Measurements from ENCODE around the gene DUSP9. TPM values are rescaled to one million over a fixed set of nuclear protein-coding genes. Genes with fewer than 3 reads are reported as not detected.

DUSP9 gene
- total RNA-seq, 2 experiments from 2014 or later = not detected

Other genes with a start within 250 kb of the DUSP9 start
- not detected for gene PNMA6E, start 245.9 kb upstream of the DUSP9 start, total RNA-seq
- gene ZFP92, start 235.7 kb upstream of the DUSP9 start, total RNA-seq = 1 to 10 TPM; 1.7 to 1.9 TPM
- gene TREX2, start 201.1 kb upstream of the DUSP9 start, total RNA-seq = 1 to 10 TPM; 1.1 to 1.8 TPM
- gene HAUS7, start 176.6 kb upstream of the DUSP9 start, total RNA-seq = 10 to 100 TPM; 33.8 to 40.5 TPM
- gene BGN, start 152.2 kb upstream of the DUSP9 start, total RNA-seq = not detected
- gene ATP2B3, start 129.6 kb upstream of the DUSP9 start, total RNA-seq = not detected
- 10 to 100 TPM; 21.1 to 21.8 TPM for gene CCNQ, start 48.1 kb upstream of the DUSP9 start, total RNA-seq
- gene PNCK, start 26.6 kb downstream of the DUSP9 start, total RNA-seq = under 1 TPM; 0.60 to 0.96 TPM
- gene SLC6A8, start 40.7 kb downstream of the DUSP9 start, total RNA-seq = 1 to 10 TPM; 2.9 to 3.0 TPM
- gene BCAP31, start 77.2 kb downstream of the DUSP9 start, total RNA-seq = 100 to 1,000 TPM; 162 TPM
- 10 to 100 TPM; 16.5 to 17.6 TPM for gene ABCD1, start 77.7 kb downstream of the DUSP9 start, total RNA-seq
- under 1 TPM; 0.18 to 0.58 TPM for gene PLXNB3, start 117.0 kb downstream of the DUSP9 start, total RNA-seq
- not detected for gene SRPK3, start 133.8 kb downstream of the DUSP9 start, total RNA-seq
- 10 to 100 TPM; 62.4 to 64.8 TPM for gene IDH3G, start 147.2 kb downstream of the DUSP9 start, total RNA-seq
- 100 to 1,000 TPM; 247 to 250 TPM for gene SSR4, start 147.5 kb downstream of the DUSP9 start, total RNA-seq
- gene PDZD4, start 183.3 kb downstream of the DUSP9 start, total RNA-seq = 1 to 10 TPM in 1 of 2 experiments, under 1 TPM in 1; 0.88 to 1.1 TPM
- 1 to 10 TPM; 4.2 to 5.2 TPM for gene L1CAM, start 239.0 kb downstream of the DUSP9 start, total RNA-seq

Data from activated CD4-positive, alpha-beta memory T cell treated with anti-CD3 and anti-CD28 coated beads, Interleukin-2, amount 10 ng/mL, durations not matched to agents 7 days and 5 days (primary cell).